A549 (cell line): ENCODE data around the gene GGN. TPM values are rescaled to one million over a fixed set of nuclear protein-coding genes. Genes with fewer than 3 reads are reported as not detected.
"Not testable (repeated sequence)": the region's sequence is repeated elsewhere in the genome, so short reads cannot be mapped to it uniquely, and the experiment has no call there.

Source experiments
- ATAC-seq, 2 experiments: fragments of 200-7000 bp in 1 of 2; fragments of >200 bp in 1 of 2; cut with Nextera tagmentation in 1 of 2; cut with Tn5 transposase in 1 of 2; 3 replicates each; pipeline versions ENCODE4 v1.8.0 to v1.9.1; 2018 to 2020; ENCODE audit warnings: mild to moderate bottlenecking in 1 of 2, moderate library complexity in 1 of 2
- CTCF ChIA-PET: fragments of 300-600 bp; sonication (Branson Sonifier 250); formaldehyde crosslinking; extraction: SDS; loops from one replicate; lab custom pipeline; 2021; ENCODE audit warnings: antibody characterized with exemption, inconsistent platforms; lab: Yijun Ruan, JAX
- POLR2A ChIA-PET: fragments of 350-600 bp; formaldehyde crosslinking; extraction: SDS; loops from one replicate; lab custom pipeline; 2021; ENCODE audit warnings: antibody characterized with exemption, inconsistent platforms; lab: Yijun Ruan, JAX
- DNase-seq, 2 experiments: peaks; one replicate each; pipeline versions ENCODE4 v3.0.0 to v3.0.0-alpha.2; 2011 to 2016; ENCODE audit warnings: low read depth in 1 of 2, low spot score in 1 of 2
- FAIRE-seq: peaks from 2 replicates; lab custom pipeline; 2011; peaks lifted over from hg19 to GRCh38; lab: Jason Lieb, UNC
- H3K27ac ChIP-seq, 2 experiments: fragments of >200 bp; sonication (Bioruptor Twin); formaldehyde crosslinking; 3 replicates each; pipeline ENCODE4 v1.5.1; 2016 to 2017
- H3K4me1 ChIP-seq: fragments of >200 bp; sonication (Bioruptor Twin); formaldehyde crosslinking; 3 replicates; pipeline ENCODE4 v1.6.1; 2016
- H3K4me2 ChIP-seq: fragments of >200 bp; sonication (Bioruptor Twin); formaldehyde crosslinking; 3 replicates; pipeline ENCODE4 v1.6.1; 2016
- H3K4me3 ChIP-seq: fragments of >200 bp; sonication (Bioruptor Twin); formaldehyde crosslinking; 3 replicates; pipeline ENCODE4 v1.5.1; 2016
- H3K9me3 ChIP-seq: fragments of >200 bp; sonication (Bioruptor Twin); formaldehyde crosslinking; 3 replicates; pipeline ENCODE4 v1.6.1; 2016
- ATOH8 ChIP-seq: fragments of 250-450 bp; sonication (Bioruptor Pico); IDR thresholded peaks from 2 replicates; pipeline ENCODE4 v1.5.0; 2020; ENCODE audit warnings: low read depth, mild to moderate bottlenecking, moderate library complexity
- CBX2 ChIP-seq: fragments of 200-600 bp; sonication (generic); IDR thresholded peaks from 2 replicates; pipeline ENCODE4 v1.6.1; 2016; ENCODE audit warnings: low read depth, mild to moderate bottlenecking, borderline replicate concordance
- CBX8 ChIP-seq: fragments of 200-600 bp; sonication (generic); IDR thresholded peaks from 2 replicates; pipeline ENCODE4 v1.6.1; 2016
- CEBPB ChIP-seq, 2 experiments: fragments of >200 bp in 1 of 2; sonication (Bioruptor Twin) in 1 of 2; formaldehyde crosslinking in 1 of 2; IDR thresholded peaks; 2 replicates each; pipeline ENCODE4 v1.6.1; 2012 to 2016
- CHD2 ChIP-seq: fragments of 150-350 bp; IDR thresholded peaks from 2 replicates; pipeline ENCODE4 v1.6.1; 2014; ENCODE audit warnings: low read length; ENCODE audit not compliant: partially characterized antibody
- CHD4 ChIP-seq: fragments of 200-600 bp; sonication (generic); IDR thresholded peaks from 2 replicates; pipeline ENCODE4 v1.6.1; 2016; ENCODE audit warnings: antibody characterized with exemption, mild to moderate bottlenecking, borderline replicate concordance
- EP300 ChIP-seq, 2 experiments: fragments of >200 bp; sonication (Bioruptor Twin); formaldehyde crosslinking; IDR thresholded peaks; 2 replicates in 1 of 2; 3 replicates in 1 of 2; pipeline ENCODE4 v1.6.1; 2016 to 2017
- ESRRA ChIP-seq: fragments of 150-350 bp; IDR thresholded peaks from 2 replicates; pipeline ENCODE4 v1.6.1; 2014; ENCODE audit warnings: mild to moderate bottlenecking, low read length, borderline replicate concordance
- FOSB ChIP-seq: fragments of 250-450 bp; sonication (Bioruptor Pico); IDR thresholded peaks from 2 replicates; pipeline ENCODE4 v1.5.0; 2020; ENCODE audit warnings: mild to moderate bottlenecking, moderate library complexity
- FOSL2 ChIP-seq, 2 experiments: fragments of 450-650 bp in 1 of 2; fragments of >200 bp in 1 of 2; sonication (Bioruptor Twin) in 1 of 2; formaldehyde crosslinking; IDR thresholded peaks; 2 replicates each; pipeline versions ENCODE4 v1.5.0 to v1.6.1; 2016 to 2020; ENCODE audit warnings: mild to moderate bottlenecking in 1 of 2, moderate library complexity in 1 of 2
- FOXS1 ChIP-seq: fragments of 250-450 bp; sonication (Bioruptor Pico); IDR thresholded peaks from 2 replicates; pipeline ENCODE4 v1.5.0; 2020; ENCODE audit warnings: mild to moderate bottlenecking, moderate library complexity
- HES2 ChIP-seq: fragments of >200 bp; sonication (Bioruptor Twin); formaldehyde crosslinking; IDR thresholded peaks from 2 replicates; pipeline ENCODE4 v1.6.1; 2016
- HEYL ChIP-seq: fragments of 250-450 bp; sonication (Bioruptor Pico); IDR thresholded peaks from 2 replicates; pipeline ENCODE4 v1.8.0; 2021; ENCODE audit warnings: mild to moderate bottlenecking, moderate library complexity
- HOXB5 ChIP-seq: fragments of 250-450 bp; sonication (Bioruptor Pico); IDR thresholded peaks from 2 replicates; pipeline ENCODE4 v1.5.0; 2020; ENCODE audit warnings: mild to moderate bottlenecking, moderate library complexity
- JUN ChIP-seq, 2 experiments: fragments of >200 bp; sonication (Bioruptor Twin); formaldehyde crosslinking; IDR thresholded peaks; 2 replicates in 1 of 2; 3 replicates in 1 of 2; pipeline ENCODE4 v1.6.1; 2016 to 2017
- MAFK ChIP-seq: fragments of 450-650 bp; IDR thresholded peaks from 2 replicates; pipeline ENCODE4 v1.6.1; 2014; ENCODE audit not compliant: partially characterized antibody
- MAZ ChIP-seq: fragments of 150-350 bp; IDR thresholded peaks from 2 replicates; pipeline ENCODE4 v1.6.1; 2014; ENCODE audit warnings: antibody characterized with exemption, low read depth, low read length, borderline replicate concordance
- MYC ChIP-seq: IDR thresholded peaks from 2 replicates; pipeline ENCODE4 v1.6.1; 2012; ENCODE audit warnings: mild to moderate bottlenecking, inconsistent platforms, low read length, improper control_type of control experiment, borderline replicate concordance
- NFE2L2 ChIP-seq: fragments of 150-350 bp; conservative IDR thresholded peaks from 2 replicates; pipeline ENCODE4 v1.6.1; 2014; ENCODE audit warnings: low read length
- RCOR1 ChIP-seq: fragments of 150-350 bp; IDR thresholded peaks from 2 replicates; pipeline ENCODE4 v1.6.1; 2014; ENCODE audit warnings: antibody characterized with exemption, low read length, low read depth
- RFX5 ChIP-seq: fragments of 450-650 bp; IDR thresholded peaks from 2 replicates; pipeline ENCODE4 v1.7.1; 2014; ENCODE audit warnings: antibody characterized with exemption, mild to moderate bottlenecking, moderate library complexity
- RNF2 ChIP-seq: fragments of 200-600 bp; sonication (generic); IDR thresholded peaks from 2 replicates; pipeline ENCODE4 v1.6.1; 2016; ENCODE audit warnings: low read depth, mild to moderate bottlenecking, antibody characterized with exemption, moderate library complexity, borderline replicate concordance
- SMC3 ChIP-seq: fragments of >200 bp; sonication (Bioruptor Twin); formaldehyde crosslinking; IDR thresholded peaks from 3 replicates; pipeline ENCODE4 v1.6.1; 2018; ENCODE audit warnings: inconsistent platforms
- TP53 ChIP-seq: fragments of 250-450 bp; sonication (Bioruptor Pico); IDR thresholded peaks from 2 replicates; pipeline ENCODE4 v1.5.0; 2021; ENCODE audit warnings: mild to moderate bottlenecking, moderate library complexity
- ZFP36 ChIP-seq: fragments of 450-650 bp; IDR thresholded peaks from 2 replicates; pipeline ENCODE4 v1.6.1; 2014; ENCODE audit warnings: borderline replicate concordance; ENCODE audit not compliant: partially characterized antibody
- ZNF302 ChIP-seq: fragments of 250-450 bp; sonication (Bioruptor Pico); IDR thresholded peaks from 2 replicates; pipeline ENCODE4 v1.9.0; 2021; ENCODE audit warnings: inconsistent platforms, mild to moderate bottlenecking, moderate library complexity
- WGBS: methylation state at CpG from one replicate; pipeline ENCODE4 v1.1.6; 2017; ENCODE audit errors: missing lambda C conversion rate; 5-methylcytosine and 5-hydroxymethylcytosine counted together
- polyA plus RNA-seq, 4 experiments: library from polyadenylated mRNA; depleted of rRNA in 3 of 4; stranded (reverse); fragments of >200 nt; fragmentation: RNase III in 1 of 4; extraction: RNeasy Plus Mini Kit Qiagen cat#74134 plus additional on column Dnase treatment in 1 of 4; gene quantifications; 2 replicates in 3 of 4; 3 replicates in 1 of 4; pipeline ENCODE4 v1.2.3, GENCODE V29; 2011 to 2017

The GGN gene
- polyA plus RNA-seq, 2 of the 4 experiments (the other 2 are of a cell fraction), result 0.46 TPM; not detected in 1

- TF ChIP-seq HOXB5 (CRISPR knock-in tag), result no peak
- no peak for TF ChIP-seq FOXS1 (CRISPR knock-in tag)
- no peak for TF ChIP-seq MAZ
- TF ChIP-seq RNF2, result no peak
- TF ChIP-seq JUN (IDR thresholded peaks at IDR 0.05), result no peak
Observed at GRCh38 chr19:38350883-38351282, 37.0 kb downstream of the GGN start (continued).

GRCh38 chr19:38346837-38347236 is 41.0 kb downstream of the GGN start:
- H3K4me3 ChIP-seq, result no peak overlapping the region
- no peak for FAIRE-seq
- ATAC-seq, result no peak

GRCh38 chr19:38340927-38341326 is 46.9 kb downstream of the GGN start:
- FAIRE-seq, result no peak
- CTCF ChIA-PET, result interaction anchor here (0.6 to 2.6 kb wide), 8 partner anchors 19 to 442 kb away, joined by 3 to 14 read pairs (median 5); partner anchors contain the start of genes FAM98C and PPP1R14A
- POLR2A ChIA-PET, result no interaction called here

More at GRCh38 chr19:38346837-38347236, 41.0 kb downstream of the GGN start:
- no peaks in the 10 kb centered on the region for H3K4me1 ChIP-seq
- no peak for TF ChIP-seq CBX8
- TF ChIP-seq RNF2, result no peak
- TF ChIP-seq EP300 (IDR thresholded peaks at IDR 0.05), result no peak
- TF ChIP-seq CHD2, result no peak
- TF ChIP-seq FOSL2 (IDR thresholded peaks at IDR 0.05), result no peak
- TF ChIP-seq FOSL2 (CRISPR knock-in tag; IDR thresholded peaks at IDR 0.05), result no peak
- no peak for TF ChIP-seq NFE2L2
- TF ChIP-seq HOXB5 (CRISPR knock-in tag), result no peak
- TF ChIP-seq MYC, result no peak
- TF ChIP-seq JUN (IDR thresholded peaks at IDR 0.05), result no peak
- TF ChIP-seq MAFK, result no peak
- TF ChIP-seq RFX5, result no peak
- no peak for TF ChIP-seq CHD4
- TF ChIP-seq CEBPB (IDR thresholded peaks at IDR 0.05), result no peak
- no peak for TF ChIP-seq ZNF302 (CRISPR knock-in tag)
- no peak for TF ChIP-seq HEYL (CRISPR knock-in tag)
- TF ChIP-seq RCOR1, result no peak
- TF ChIP-seq HES2, result no peak
- no peak for TF ChIP-seq CBX2
- TF ChIP-seq ESRRA, result no peak
- TF ChIP-seq, all 56 proteins: peak for 0
- 75% methylated on average over 4 of the region's 4 CpGs for WGBS
- CTCF ChIA-PET, result interaction anchor here (0.6 to 3.2 kb wide), 14 partner anchors 11 to 444 kb away, joined by 3 to 15 read pairs (median 4); partner anchors contain the start of genes FAM98C, PPP1R14A and PSMD8
- POLR2A ChIA-PET, result no interaction called here
- Histone ChIP-seq H3K9me3 (no peaks in the 10 kb centered on the region), H3K4me2 (no peak overlapping the region), H3K27ac (no peak overlapping the region)
- DNase-seq, result no peak

GRCh38 chr19:38339011-38339410 is 48.8 kb downstream of the GGN start:
- not testable (repeated sequence) for H3K4me2 ChIP-seq, ATAC-seq, DNase-seq, H3K4me3 ChIP-seq, FAIRE-seq, H3K9me3 ChIP-seq, H3K4me1 ChIP-seq, H3K27ac ChIP-seq
- CTCF ChIA-PET, result interaction anchor here (0.7 to 3.3 kb wide), 16 partner anchors 10 to 197 kb away, joined by 3 to 25 read pairs (median 4); partner anchors contain the start of genes FAM98C, PPP1R14A and PSMD8
- POLR2A ChIA-PET, result interaction anchor here (1.2 kb wide), 1 partner anchor 35 kb away, joined by 4 read pairs; the partner anchor contains the start of gene PSMD8
- 79% methylated on average over 4 of the region's 4 CpGs for WGBS

More at GRCh38 chr19:38340927-38341326, 46.9 kb downstream of the GGN start:
- no peaks in the 10 kb centered on the region for H3K9me3 ChIP-seq
- WGBS, result 81% methylated on average over 2 of the region's 2 CpGs
- TF ChIP-seq FOSB (CRISPR knock-in tag), result no peak
- no peak for TF ChIP-seq ATOH8 (CRISPR knock-in tag)
- no peak for TF ChIP-seq FOSL2 (IDR thresholded peaks at IDR 0.05)
- no peak for TF ChIP-seq FOSL2 (CRISPR knock-in tag; IDR thresholded peaks at IDR 0.05)
- TF ChIP-seq SMC3, result no peak
- no peak for TF ChIP-seq MAFK
- TF ChIP-seq ZFP36, result no peak
- no peak for TF ChIP-seq TP53 (CRISPR knock-in tag)
- ATAC-seq (no peak), DNase-seq (no peak)
- H3K4me2 ChIP-seq, result no peak overlapping the region
- H3K27ac ChIP-seq, result no peak overlapping the region
- H3K4me1 ChIP-seq, result peaks cover 5% of the 10 kb centered on the region; the same call in 2 of the 3 replicates
- H3K4me3 ChIP-seq, result no peak overlapping the region
